Measurements from ENCODE around the gene XRCC4.

Gene XRCC4

GRCh38 chr5:83281658-83282057, 204.3 kb downstream of the XRCC4 start:
- DNase-seq = no peak

- no peak for DNase-seq
Observed at GRCh38 chr5:83283761-83284160, 206.4 kb downstream of the XRCC4 start.

DNA sequence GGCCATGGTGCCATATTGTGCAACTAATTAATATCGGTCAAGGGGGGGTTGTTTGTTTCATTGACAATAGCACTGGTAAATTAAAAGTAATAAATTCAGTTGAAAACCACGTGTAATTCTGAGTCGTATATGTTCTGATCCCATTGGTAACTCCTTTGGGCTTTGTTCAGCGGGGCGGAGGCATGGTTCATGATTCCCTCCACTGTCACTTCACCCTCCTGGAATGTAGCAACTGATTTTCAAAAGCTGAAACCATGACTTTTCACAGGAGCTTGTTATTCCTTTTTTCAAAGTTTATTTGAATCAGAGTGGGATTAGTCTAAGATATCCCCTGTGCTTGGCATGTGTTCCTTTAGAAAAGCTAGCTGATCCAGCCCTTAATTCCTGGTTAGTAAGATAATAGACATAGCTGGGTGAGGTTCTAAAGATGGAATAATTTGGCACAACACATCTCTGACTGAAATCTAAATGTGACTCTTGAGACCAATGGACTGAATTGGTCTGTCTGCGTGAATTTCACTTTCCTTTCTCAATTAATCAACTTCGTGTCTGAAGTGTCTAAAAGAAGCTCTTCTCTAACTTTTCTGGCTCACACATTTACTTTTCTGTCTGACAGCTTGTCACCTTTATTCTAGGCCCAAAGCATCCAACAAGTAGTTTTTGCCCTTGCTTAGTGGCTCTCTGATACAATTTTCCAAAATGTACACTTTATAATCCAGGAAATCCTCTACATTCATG, 208.5 kb downstream of the XRCC4 start:
- DNase-seq = no peak

GRCh38 chr5:83294246-83294645, 216.9 kb downstream of the XRCC4 start:
- DNase-seq = no peak

- DNase-seq = no peak
Observed at GRCh38 chr5:83299353-83299752, 222.0 kb downstream of the XRCC4 start.

GRCh38 chr5:83306572-83307241, 229.4 kb downstream of the XRCC4 start:
- DNase-seq = no peak

DNA sequence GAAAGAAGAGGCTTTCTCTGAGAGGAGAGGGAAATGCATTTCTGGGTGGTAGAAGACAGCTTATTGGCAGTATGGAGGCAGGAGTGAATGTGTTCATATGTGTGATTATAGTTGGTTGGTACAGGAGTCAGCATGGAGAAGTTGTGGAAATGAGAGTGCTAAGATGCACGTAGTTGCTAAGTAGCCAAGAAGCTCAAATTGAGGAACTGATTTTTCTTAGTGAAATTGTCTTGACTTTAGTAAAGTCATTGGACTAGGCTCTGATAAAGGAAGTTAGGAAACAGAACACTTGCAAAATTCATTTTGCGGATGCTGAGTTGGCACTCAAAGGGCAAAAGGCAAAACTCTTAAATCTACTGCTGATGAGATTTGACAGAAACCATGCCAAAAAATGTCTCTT, 235.3 kb downstream of the XRCC4 start:
- DNase-seq = no peak

DNA sequence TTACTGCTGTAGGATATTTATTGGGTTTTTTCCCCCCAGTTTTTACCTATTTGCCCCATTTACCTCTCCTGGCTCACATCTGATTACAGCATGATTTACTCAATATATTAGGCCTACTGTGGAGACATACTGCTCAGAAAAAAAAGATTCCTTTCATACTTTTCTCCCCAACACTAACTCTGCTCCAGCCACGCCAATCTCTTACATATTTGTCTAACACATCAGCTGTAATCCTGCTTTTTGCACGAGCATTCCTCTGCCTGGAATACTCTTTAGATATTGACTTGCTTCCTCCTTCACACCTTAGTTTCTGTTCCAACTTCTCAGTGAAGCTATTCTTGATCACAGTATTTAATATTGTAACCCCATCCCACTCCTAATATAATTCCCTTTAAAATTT, 236.1 kb downstream of the XRCC4 start:
- no peak for DNase-seq

- DNase-seq = no peak
Observed at GRCh38 chr5:83321483-83322055, 244.2 kb downstream of the XRCC4 start.

DNA sequence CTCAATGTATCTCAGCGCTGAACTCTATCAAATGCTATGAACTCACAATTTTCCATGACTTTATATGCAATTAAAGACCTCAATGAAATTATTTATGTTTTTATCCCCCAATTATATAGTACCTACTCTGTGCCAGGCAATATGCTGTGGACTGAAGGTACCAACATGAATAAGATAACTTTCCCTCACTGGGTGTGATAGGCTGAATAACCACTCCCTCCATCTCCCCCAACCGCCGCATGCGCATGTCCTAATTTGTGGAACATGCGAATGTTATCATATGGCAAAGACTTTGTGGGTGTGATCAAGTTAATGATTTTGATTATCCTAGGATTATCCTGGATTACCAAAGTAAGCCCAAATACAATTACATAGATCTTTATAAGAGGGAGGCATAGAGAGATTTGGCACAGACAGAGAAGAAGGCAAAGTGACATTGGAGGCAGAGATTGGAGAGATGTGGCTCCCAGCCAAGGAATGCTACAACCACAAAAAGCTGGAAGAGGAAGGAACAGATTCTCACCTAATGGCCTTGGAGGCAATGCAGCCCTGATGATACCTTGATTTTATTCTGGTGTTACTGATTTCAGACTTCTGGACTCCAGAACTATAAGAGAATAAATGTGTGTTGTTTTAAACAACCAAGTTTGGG, 245.1 kb downstream of the XRCC4 start:
- no peak for DNase-seq

DNA sequence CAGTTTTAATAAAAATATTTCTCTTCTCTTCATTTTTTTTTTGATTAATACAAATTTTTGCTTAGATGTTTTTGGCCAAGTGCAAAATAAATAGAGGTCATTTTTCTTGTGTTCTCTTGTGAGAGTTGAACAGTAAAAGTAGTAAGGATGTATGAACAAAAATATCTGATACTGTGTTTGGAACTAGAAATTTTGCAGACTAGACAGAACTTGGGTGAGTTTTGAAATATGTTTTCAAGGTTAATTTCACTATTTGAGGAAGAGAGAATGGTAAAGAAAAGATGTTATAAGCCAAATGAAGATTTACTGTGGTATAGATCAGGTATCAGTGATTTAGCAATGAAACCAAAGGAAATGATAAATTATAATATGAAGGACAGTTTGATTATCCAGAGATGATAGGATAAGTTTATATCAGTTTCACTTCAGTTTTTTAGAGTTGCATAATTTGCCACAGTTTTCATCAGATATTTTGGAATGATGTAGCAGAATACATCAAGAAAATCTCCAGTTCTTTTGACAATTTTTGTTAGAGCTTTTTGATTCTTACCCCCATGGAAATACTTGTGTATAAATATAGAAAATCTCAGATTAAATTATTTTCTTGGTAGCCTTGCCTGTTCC, 246.3 kb downstream of the XRCC4 start:
- DNase-seq = no peak

GRCh38 chr5:83331842-83332241, 254.5 kb downstream of the XRCC4 start:
- DNase-seq = no peak

- DNase-seq = no peak
Observed at GRCh38 chr5:83337453-83338035, 260.2 kb downstream of the XRCC4 start.

- DNase-seq = no peak
Observed at GRCh38 chr5:83340511-83340918, 263.2 kb downstream of the XRCC4 start.

GRCh38 chr5:83341815-83342334, 264.5 kb downstream of the XRCC4 start:
- no peak for DNase-seq

DNA sequence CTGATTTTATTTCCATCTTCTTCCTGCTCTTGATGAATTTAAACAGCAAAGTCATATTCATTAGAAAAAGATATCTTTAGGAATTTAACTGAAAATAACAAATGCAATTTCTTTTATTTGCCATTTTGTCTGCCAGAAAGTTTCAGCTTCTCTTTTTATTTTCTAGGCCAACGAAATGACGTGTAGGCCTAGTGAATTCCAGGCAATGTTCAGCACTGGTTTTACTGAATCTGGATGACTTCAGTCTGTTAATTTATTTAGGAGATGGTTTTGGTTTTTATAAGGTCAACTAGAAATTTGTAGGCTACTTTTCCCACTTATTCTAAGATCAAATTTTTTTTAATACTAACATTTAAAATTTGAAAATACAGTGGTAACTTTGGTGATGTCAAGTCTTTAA, 265.1 kb downstream of the XRCC4 start:
- no peak for DNase-seq

DNA sequence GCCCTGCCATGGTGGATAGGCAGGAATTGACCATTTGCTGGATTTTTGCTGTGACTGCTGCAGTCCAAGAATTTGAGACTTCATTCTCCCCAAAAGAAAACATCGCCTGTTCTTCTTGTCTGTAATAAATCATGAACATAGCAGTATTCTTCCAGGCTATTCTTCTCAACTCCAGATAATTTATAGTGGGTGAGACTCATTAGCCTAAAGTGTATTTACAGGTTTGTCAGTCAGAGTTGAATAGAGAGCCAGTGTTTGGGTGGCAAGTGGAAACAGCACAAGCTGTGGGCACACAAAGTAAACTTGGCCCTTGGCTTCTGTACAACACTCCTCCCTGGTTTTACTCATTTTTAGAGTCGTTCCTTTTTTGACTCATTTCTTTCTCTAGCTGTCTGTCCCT, 266.0 kb downstream of the XRCC4 start:
- no peak for DNase-seq

- no peak for DNase-seq
Observed at GRCh38 chr5:83345423-83345822, 268.1 kb downstream of the XRCC4 start.

DNA sequence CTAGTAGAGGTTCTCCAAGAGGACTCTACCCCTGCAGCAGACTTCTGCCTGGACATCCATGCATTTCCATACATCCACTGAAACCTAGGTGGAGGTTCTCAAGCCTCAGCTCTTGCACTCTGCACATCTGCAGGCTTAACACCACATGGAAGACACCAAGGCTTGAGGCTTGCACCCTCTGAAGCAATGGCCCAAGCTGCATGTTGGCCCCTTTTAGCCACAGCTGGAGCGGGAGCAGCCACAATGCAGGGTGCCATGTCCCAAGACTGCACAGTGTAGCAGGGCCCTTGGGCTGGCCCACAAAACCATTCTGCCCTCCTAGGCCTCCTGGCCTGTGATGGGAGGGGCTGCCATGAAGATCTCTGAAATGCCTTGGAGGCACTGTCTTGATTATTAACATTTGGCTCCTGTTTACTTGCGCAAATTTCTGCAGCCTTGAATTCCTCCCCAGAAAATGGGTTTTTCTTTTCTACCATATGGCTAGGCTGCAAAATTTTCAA, 271.0 kb downstream of the XRCC4 start:
- no peak for DNase-seq

DNA sequence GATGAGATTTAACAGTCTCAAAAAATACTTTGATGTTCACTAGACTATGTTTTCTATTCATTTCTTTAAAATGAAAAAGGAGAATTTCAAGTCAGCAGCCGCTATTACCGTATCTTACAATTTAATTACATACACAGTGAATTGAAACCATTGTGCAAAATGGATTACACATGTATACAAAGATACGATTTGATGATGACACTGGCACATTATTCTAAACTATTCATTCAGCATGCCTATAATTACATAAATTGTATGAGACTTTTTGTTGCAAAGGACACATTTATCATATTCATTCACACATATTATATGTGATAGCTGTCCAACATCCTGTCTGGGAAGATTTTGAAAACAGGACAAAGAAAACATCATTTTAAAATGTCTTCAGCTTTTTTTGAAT, 275.9 kb downstream of the XRCC4 start:
- DNase-seq = no peak

- DNase-seq = no peak
Observed at GRCh38 chr5:83353774-83354173, 276.4 kb downstream of the XRCC4 start.

GRCh38 chr5:83354958-83355357, 277.6 kb downstream of the XRCC4 start:
- DNase-seq = no peak

All from activated gamma-delta T cell (primary cell).